ENCODE data around the gene CDK10. TPM values are rescaled to one million over a fixed set of nuclear protein-coding genes. Genes with fewer than 3 reads are reported as not detected.

The CDK10 gene
- total RNA-seq, 1 donor from 2014 or later: 40.5 TPM

DNA sequence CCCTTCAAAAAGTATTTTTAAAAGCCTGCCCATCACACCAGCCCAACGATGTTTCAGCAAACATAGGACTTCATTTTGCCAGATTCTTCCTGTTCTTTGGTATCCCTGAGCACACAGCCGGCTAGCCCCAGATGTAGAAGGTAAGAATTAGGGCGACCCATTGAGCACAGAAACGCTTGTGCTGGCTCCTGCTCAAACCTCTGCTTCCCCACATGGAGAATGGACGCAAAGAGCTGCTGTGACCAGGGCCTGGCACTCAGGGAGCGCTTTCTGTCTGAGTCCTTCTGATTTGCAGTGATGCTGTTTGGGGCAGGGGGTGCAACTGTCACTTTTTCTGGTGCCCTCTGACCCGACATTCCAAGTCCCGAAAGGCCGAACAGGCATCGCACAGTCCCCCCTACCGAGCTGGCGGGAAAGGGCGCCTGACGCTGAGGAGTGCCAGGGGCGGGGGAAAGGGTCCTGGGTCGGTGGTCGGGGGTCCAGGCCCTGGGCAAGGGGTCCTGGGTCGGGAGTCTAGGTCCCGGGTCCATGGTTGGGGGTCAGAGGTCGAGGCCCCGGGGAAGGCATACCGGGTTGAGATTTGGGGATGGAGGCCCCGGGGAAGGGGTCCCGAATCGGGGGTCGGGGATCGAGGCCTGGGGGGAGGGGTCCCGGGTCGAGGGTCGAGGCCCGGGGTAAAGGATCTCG is 29.9 kb upstream of the CDK10 start:
- peaks cover 4% of the 10 kb centered on the region for H3K9me3 Mint-ChIP-seq (ENCODE audit: unreplicated experiment)
- Histone ChIP-seq H3K36me3 (ENCODE audit: insufficient read depth, low read length) (no peaks in the 10 kb centered on the region), H3K27ac (ENCODE audit: low read depth, low read length) (no peak overlapping the region), H2AFZ (ENCODE audit: low read depth, low read length) (no peak overlapping the region), H3K9ac (ENCODE audit: low read length) (peak overlapping the region; percentile 98), H3K79me2 (ENCODE audit: insufficient read depth, low read length) (peaks cover 81% of the 10 kb centered on the region), H4K20me1 (ENCODE audit: insufficient read depth, low read length) (peaks cover 43% of the 10 kb centered on the region), H3K27me3 (ENCODE audit: insufficient read depth, low read length) (no peaks in the 10 kb centered on the region), H3K9me3 (ENCODE audit: insufficient read depth, low read depth, low read length) (no peaks in the 10 kb centered on the region), H3K4me3 (ENCODE audit: insufficient read depth, low read depth, low read length) (peak overlapping the region; percentile 81), H3K4me1 (ENCODE audit: insufficient read depth, low read length) (peaks cover 12% of the 10 kb centered on the region), H3K4me2 (ENCODE audit: low read length) (peak overlapping the region; percentile 86)
- DNase-seq (ENCODE audit: low read depth) (no peak), FAIRE-seq (no peak)
- peaks cover 9% of the 10 kb centered on the region for H3K4me1 Mint-ChIP-seq (ENCODE audit: low read depth, unreplicated experiment)
- H3K4me3 Mint-ChIP-seq (ENCODE audit: unreplicated experiment): peak overlapping the region; percentile 85
- H3K36me3 Mint-ChIP-seq (ENCODE audit: low read depth, unreplicated experiment): peaks cover 16% of the 10 kb centered on the region
- H3K27ac Mint-ChIP-seq (ENCODE audit: unreplicated experiment): peak overlapping the region; percentile 47
- TF ChIP-seq, protein P1, sequence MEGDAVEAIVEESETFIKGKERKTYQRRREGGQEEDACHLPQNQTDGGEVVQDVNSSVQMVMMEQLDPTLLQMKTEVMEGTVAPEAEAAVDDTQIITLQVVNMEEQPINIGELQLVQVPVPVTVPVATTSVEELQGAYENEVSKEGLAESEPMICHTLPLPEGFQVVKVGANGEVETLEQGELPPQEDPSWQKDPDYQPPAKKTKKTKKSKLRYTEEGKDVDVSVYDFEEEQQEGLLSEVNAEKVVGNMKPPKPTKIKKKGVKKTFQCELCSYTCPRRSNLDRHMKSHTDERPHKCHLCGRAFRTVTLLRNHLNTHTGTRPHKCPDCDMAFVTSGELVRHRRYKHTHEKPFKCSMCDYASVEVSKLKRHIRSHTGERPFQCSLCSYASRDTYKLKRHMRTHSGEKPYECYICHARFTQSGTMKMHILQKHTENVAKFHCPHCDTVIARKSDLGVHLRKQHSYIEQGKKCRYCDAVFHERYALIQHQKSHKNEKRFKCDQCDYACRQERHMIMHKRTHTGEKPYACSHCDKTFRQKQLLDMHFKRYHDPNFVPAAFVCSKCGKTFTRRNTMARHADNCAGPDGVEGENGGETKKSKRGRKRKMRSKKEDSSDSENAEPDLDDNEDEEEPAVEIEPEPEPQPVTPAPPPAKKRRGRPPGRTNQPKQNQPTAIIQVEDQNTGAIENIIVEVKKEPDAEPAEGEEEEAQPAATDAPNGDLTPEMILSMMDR (IDR thresholded peaks at IDR 0.05; ENCODE audit: insufficient read depth, low read depth, low read length): no peak
- no peak for TF ChIP-seq EZH2 (IDR thresholded peaks at IDR 0.05; ENCODE audit: insufficient read depth, low read length)
- no peaks in the 10 kb centered on the region for H3K27me3 Mint-ChIP-seq (ENCODE audit: low read depth, unreplicated experiment)

DNA sequence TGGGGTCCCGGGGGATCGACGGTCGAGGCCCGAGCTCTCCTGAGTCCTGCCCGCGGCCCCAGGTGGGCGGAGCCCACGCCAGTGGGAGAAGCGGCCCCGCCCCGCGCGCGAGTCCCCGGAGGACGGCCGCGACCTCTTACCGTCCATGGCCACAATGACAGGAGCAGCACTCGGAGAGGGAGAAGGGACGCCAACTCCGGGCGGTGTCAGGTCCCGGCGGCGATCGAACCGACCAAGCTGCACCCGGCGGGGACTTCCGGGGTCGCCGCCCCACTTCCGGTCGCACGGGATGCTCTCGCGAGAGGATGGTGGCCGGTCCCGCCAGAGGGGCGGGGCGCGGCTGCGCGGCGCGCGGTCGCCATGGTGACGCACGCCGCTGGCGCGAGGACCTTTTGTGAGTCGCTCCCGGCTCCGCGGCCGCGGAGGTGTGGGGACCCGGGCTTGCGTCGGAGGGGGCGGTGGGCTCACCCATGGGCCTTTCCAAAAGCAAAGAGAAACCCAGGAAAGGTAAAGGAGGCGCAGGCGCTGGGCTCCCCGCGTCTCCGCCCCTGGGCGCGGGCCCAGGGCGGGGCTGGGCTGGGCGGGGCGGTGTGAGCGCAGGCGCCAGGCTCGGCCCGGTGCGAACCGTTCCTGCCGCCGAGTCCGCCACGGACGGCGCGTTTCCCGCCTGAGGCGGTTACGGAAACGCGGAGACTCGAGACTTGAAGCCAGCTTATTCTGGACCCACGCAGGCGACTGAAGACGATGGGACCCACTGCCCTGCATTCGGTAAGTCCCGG is 28.9 kb upstream of the CDK10 start, which contains the start of the genes CHMP1A and SPATA33:
TSS of gene CHMP1A (minus strand) at position 267 of the 779 bp plus-strand sequence. CDS start at position 147, 120 bp downstream.
TSS of gene SPATA33 (plus strand) at position 395 of the 779 bp plus-strand sequence. CDS start at position 471, 76 bp downstream.
- Mint-ChIP-seq H3K27ac (ENCODE audit: unreplicated experiment) (peak within 1 kb of the TSS; percentile 78), H3K9me3 (ENCODE audit: unreplicated experiment) (peaks cover 4% of the 10 kb centered on the region), H3K36me3 (ENCODE audit: low read depth, unreplicated experiment) (peaks cover 16% of the 10 kb centered on the region), H3K27me3 (ENCODE audit: low read depth, unreplicated experiment) (no peaks in the 10 kb centered on the region), H3K4me3 (ENCODE audit: unreplicated experiment) (peak within 1 kb of the TSS; percentile 92), H3K4me1 (ENCODE audit: low read depth, unreplicated experiment) (peaks cover 9% of the 10 kb centered on the region)
- peak within 1 kb of the TSS; percentile 81 for H3K4me3 ChIP-seq (ENCODE audit: insufficient read depth, low read depth, low read length)
- no peaks in the 10 kb centered on the region for H3K9me3 ChIP-seq (ENCODE audit: insufficient read depth, low read depth, low read length)
- peaks cover 12% of the 10 kb centered on the region for H3K4me1 ChIP-seq (ENCODE audit: insufficient read depth, low read length)
- H4K20me1 ChIP-seq (ENCODE audit: insufficient read depth, low read length): peaks cover 35% of the 10 kb centered on the region
- peak; percentile 54 for DNase-seq (ENCODE audit: low read depth)
- H3K27ac ChIP-seq (ENCODE audit: low read depth, low read length): peak within 1 kb of the TSS; percentile 72
- H3K4me2 ChIP-seq (ENCODE audit: low read length): peak within 1 kb of the TSS; percentile 86
- H3K79me2 ChIP-seq (ENCODE audit: insufficient read depth, low read length): peaks cover 73% of the 10 kb centered on the region
- H3K9ac ChIP-seq (ENCODE audit: low read length): peak within 1 kb of the TSS; percentile 98
- H3K36me3 ChIP-seq (ENCODE audit: insufficient read depth, low read length): no peaks in the 10 kb centered on the region
- TF ChIP-seq, protein P1 (IDR thresholded peaks at IDR 0.05; ENCODE audit: insufficient read depth, low read depth, low read length): no peak
- no peak for TF ChIP-seq EZH2 (IDR thresholded peaks at IDR 0.05; ENCODE audit: insufficient read depth, low read length)
- H3K27me3 ChIP-seq (ENCODE audit: insufficient read depth, low read length): no peaks in the 10 kb centered on the region
- FAIRE-seq: no peak
- peak within 1 kb of the TSS; percentile 78 for H2AFZ ChIP-seq (ENCODE audit: low read depth, low read length)
